ENCODE data around the gene ANKLE1. TPM values are rescaled to one million over a fixed set of nuclear protein-coding genes. Genes with fewer than 3 reads are reported as not detected.

Gene ANKLE1
- total and polyA plus RNA-seq, 2 experiments from 2014 or later, result 9.1 to 20.2 TPM

- peak overlapping the region; percentile 78 for H3K4me2 ChIP-seq
- peaks cover 12% of the 10 kb centered on the region; the same call in 1 of the 2 replicates for H4K20me1 ChIP-seq (replicated peaks; ENCODE audit: insufficient read depth)
- H3K4me1 ChIP-seq (ENCODE audit: insufficient read depth), result peaks cover 36% of the 10 kb centered on the region
- DNase-seq (ENCODE audit: low spot score) (peak; percentile 59), ATAC-seq (peak; percentile 5)
- H3K4me3 Mint-ChIP-seq, result peak overlapping the region; percentile 85
- TF ChIP-seq STAT1 (IDR thresholded peaks at IDR 0.05; ENCODE audit: unreplicated experiment) (no peak), ZNF331 (CRISPR knock-in tag; IDR thresholded peaks at IDR 0.05; ENCODE audit: low read depth) (no peak), NANOG (IDR thresholded peaks at IDR 0.05; ENCODE audit: borderline replicate concordance) (no peak), CREB1 (CRISPR knock-in tag; IDR thresholded peaks at IDR 0.05; ENCODE audit: low read depth) (no peak), JUNB (IDR thresholded peaks at IDR 0.05; ENCODE audit: unreplicated experiment) (no peak), EZH2 (IDR thresholded peaks at IDR 0.05; ENCODE audit: low read depth, unreplicated experiment) (no peak), POLR2AphosphoS5 (IDR thresholded peaks at IDR 0.05; ENCODE audit: low read depth) (no peak), ZNF114 (CRISPR knock-in tag; IDR thresholded peaks at IDR 0.05) (no peak), EZH2phosphoT487 (IDR thresholded peaks at IDR 0.05; ENCODE audit: unreplicated experiment) (no peak)
- TF ChIP-seq, protein P1, sequence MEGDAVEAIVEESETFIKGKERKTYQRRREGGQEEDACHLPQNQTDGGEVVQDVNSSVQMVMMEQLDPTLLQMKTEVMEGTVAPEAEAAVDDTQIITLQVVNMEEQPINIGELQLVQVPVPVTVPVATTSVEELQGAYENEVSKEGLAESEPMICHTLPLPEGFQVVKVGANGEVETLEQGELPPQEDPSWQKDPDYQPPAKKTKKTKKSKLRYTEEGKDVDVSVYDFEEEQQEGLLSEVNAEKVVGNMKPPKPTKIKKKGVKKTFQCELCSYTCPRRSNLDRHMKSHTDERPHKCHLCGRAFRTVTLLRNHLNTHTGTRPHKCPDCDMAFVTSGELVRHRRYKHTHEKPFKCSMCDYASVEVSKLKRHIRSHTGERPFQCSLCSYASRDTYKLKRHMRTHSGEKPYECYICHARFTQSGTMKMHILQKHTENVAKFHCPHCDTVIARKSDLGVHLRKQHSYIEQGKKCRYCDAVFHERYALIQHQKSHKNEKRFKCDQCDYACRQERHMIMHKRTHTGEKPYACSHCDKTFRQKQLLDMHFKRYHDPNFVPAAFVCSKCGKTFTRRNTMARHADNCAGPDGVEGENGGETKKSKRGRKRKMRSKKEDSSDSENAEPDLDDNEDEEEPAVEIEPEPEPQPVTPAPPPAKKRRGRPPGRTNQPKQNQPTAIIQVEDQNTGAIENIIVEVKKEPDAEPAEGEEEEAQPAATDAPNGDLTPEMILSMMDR (conservative IDR thresholded peaks at IDR 0.05; ENCODE audit: low read depth in 2 of 2), result no peak
- TF ChIP-seq, protein P2, sequence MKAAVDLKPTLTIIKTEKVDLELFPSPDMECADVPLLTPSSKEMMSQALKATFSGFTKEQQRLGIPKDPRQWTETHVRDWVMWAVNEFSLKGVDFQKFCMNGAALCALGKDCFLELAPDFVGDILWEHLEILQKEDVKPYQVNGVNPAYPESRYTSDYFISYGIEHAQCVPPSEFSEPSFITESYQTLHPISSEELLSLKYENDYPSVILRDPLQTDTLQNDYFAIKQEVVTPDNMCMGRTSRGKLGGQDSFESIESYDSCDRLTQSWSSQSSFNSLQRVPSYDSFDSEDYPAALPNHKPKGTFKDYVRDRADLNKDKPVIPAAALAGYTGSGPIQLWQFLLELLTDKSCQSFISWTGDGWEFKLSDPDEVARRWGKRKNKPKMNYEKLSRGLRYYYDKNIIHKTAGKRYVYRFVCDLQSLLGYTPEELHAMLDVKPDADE (IDR thresholded peaks at IDR 0.05), result no peak
- TF ChIP-seq, protein P3, sequence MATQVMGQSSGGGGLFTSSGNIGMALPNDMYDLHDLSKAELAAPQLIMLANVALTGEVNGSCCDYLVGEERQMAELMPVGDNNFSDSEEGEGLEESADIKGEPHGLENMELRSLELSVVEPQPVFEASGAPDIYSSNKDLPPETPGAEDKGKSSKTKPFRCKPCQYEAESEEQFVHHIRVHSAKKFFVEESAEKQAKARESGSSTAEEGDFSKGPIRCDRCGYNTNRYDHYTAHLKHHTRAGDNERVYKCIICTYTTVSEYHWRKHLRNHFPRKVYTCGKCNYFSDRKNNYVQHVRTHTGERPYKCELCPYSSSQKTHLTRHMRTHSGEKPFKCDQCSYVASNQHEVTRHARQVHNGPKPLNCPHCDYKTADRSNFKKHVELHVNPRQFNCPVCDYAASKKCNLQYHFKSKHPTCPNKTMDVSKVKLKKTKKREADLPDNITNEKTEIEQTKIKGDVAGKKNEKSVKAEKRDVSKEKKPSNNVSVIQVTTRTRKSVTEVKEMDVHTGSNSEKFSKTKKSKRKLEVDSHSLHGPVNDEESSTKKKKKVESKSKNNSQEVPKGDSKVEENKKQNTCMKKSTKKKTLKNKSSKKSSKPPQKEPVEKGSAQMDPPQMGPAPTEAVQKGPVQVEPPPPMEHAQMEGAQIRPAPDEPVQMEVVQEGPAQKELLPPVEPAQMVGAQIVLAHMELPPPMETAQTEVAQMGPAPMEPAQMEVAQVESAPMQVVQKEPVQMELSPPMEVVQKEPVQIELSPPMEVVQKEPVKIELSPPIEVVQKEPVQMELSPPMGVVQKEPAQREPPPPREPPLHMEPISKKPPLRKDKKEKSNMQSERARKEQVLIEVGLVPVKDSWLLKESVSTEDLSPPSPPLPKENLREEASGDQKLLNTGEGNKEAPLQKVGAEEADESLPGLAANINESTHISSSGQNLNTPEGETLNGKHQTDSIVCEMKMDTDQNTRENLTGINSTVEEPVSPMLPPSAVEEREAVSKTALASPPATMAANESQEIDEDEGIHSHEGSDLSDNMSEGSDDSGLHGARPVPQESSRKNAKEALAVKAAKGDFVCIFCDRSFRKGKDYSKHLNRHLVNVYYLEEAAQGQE (IDR thresholded peaks at IDR 0.05; ENCODE audit: unreplicated experiment), result no peak
- TF ChIP-seq, protein P4, sequence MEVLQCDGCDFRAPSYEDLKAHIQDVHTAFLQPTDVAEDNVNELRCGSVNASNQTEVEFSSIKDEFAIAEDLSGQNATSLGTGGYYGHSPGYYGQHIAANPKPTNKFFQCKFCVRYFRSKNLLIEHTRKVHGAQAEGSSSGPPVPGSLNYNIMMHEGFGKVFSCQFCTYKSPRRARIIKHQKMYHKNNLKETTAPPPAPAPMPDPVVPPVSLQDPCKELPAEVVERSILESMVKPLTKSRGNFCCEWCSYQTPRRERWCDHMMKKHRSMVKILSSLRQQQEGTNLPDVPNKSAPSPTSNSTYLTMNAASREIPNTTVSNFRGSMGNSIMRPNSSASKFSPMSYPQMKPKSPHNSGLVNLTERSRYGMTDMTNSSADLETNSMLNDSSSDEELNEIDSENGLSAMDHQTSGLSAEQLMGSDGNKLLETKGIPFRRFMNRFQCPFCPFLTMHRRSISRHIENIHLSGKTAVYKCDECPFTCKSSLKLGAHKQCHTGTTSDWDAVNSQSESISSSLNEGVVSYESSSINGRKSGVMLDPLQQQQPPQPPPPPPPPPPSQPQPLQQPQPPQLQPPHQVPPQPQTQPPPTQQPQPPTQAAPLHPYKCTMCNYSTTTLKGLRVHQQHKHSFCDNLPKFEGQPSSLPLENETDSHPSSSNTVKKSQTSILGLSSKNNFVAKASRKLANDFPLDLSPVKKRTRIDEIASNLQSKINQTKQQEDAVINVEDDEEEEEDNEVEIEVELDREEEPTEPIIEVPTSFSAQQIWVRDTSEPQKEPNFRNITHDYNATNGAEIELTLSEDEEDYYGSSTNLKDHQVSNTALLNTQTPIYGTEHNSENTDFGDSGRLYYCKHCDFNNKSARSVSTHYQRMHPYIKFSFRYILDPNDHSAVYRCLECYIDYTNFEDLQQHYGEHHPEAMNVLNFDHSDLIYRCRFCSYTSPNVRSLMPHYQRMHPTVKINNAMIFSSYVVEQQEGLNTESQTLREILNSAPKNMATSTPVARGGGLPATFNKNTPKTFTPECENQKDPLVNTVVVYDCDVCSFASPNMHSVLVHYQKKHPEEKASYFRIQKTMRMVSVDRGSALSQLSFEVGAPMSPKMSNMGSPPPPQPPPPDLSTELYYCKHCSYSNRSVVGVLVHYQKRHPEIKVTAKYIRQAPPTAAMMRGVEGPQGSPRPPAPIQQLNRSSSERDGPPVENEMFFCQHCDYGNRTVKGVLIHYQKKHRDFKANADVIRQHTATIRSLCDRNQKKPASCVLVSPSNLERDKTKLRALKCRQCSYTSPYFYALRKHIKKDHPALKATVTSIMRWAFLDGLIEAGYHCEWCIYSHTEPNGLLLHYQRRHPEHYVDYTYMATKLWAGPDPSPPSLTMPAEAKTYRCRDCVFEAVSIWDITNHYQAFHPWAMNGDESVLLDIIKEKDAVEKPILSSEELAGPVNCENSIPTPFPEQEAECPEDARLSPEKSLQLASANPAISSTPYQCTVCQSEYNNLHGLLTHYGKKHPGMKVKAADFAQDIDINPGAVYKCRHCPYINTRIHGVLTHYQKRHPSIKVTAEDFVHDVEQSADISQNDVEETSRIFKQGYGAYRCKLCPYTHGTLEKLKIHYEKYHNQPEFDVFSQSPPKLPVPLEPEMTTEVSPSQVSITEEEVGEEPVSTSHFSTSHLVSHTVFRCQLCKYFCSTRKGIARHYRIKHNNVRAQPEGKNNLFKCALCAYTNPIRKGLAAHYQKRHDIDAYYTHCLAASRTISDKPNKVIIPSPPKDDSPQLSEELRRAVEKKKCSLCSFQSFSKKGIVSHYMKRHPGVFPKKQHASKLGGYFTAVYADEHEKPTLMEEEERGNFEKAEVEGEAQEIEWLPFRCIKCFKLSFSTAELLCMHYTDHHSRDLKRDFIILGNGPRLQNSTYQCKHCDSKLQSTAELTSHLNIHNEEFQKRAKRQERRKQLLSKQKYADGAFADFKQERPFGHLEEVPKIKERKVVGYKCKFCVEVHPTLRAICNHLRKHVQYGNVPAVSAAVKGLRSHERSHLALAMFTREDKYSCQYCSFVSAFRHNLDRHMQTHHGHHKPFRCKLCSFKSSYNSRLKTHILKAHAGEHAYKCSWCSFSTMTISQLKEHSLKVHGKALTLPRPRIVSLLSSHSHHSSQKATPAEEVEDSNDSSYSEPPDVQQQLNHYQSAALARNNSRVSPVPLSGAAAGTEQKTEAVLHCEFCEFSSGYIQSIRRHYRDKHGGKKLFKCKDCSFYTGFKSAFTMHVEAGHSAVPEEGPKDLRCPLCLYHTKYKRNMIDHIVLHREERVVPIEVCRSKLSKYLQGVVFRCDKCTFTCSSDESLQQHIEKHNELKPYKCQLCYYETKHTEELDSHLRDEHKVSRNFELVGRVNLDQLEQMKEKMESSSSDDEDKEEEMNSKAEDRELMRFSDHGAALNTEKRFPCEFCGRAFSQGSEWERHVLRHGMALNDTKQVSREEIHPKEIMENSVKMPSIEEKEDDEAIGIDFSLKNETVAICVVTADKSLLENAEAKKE (CRISPR knock-in tag; IDR thresholded peaks at IDR 0.05), result no peak
- peaks cover 33% of the 10 kb centered on the region for H3F3A ChIP-seq (replicated peaks; ENCODE audit: low read depth)
- H3K27me3 ChIP-seq (ENCODE audit: insufficient read depth), result no peaks in the 10 kb centered on the region
- H3K27ac Mint-ChIP-seq, result peak overlapping the region; percentile 78
- H3K4me3 ChIP-seq, result peak overlapping the region; percentile 75
- no peaks in the 10 kb centered on the region for H3K36me3 ChIP-seq (ENCODE audit: insufficient read depth)
- H3K36me3 Mint-ChIP-seq (ENCODE audit: low read depth), result peaks cover 7% of the 10 kb centered on the region
- no peaks in the 10 kb centered on the region for H3K9me3 Mint-ChIP-seq
- peaks cover 35% of the 10 kb centered on the region for H3K4me1 Mint-ChIP-seq
- peaks cover 27% of the 10 kb centered on the region for H3K27me3 Mint-ChIP-seq (ENCODE audit: insufficient read depth, low read depth, poor library complexity)
- peak overlapping the region; percentile 99 for H3K27ac ChIP-seq (ENCODE audit: low read depth)
- peak overlapping the region; percentile 38; the same call in 1 of the 2 replicates for H2AFZ ChIP-seq
- peaks cover 33% of the 10 kb centered on the region for H3K79me2 ChIP-seq (replicated peaks; ENCODE audit: insufficient read depth)
- no peaks in the 10 kb centered on the region for H3K9me2 ChIP-seq (ENCODE audit: insufficient read depth)
Observed at GRCh38 chr19:17246681-17247425, 34.8 kb upstream of the ANKLE1 start.

Data from GM23338 (cell line).